A549 (cell line): ENCODE measurements around the gene NCDN. TPM values are rescaled to one million over a fixed set of nuclear protein-coding genes. Genes with fewer than 3 reads are reported as not detected.

ENCODE experiments used
- ATAC-seq, 2 experiments: fragments of 200-7000 bp in 1 of 2; fragments of >200 bp in 1 of 2; cut with Nextera tagmentation in 1 of 2; cut with Tn5 transposase in 1 of 2; 3 replicates each; pipeline versions ENCODE4 v1.8.0 to v1.9.1; 2018 to 2020; ENCODE audit warnings: mild to moderate bottlenecking in 1 of 2, moderate library complexity in 1 of 2
- CTCF ChIA-PET: fragments of 300-600 bp; sonication (Branson Sonifier 250); formaldehyde crosslinking; extraction: SDS; loops from one replicate; lab custom pipeline; 2021; ENCODE audit warnings: antibody characterized with exemption, inconsistent platforms; lab: Yijun Ruan, JAX
- POLR2A ChIA-PET: fragments of 350-600 bp; formaldehyde crosslinking; extraction: SDS; loops from one replicate; lab custom pipeline; 2021; ENCODE audit warnings: antibody characterized with exemption, inconsistent platforms; lab: Yijun Ruan, JAX
- DNase-seq, 2 experiments: peaks; one replicate each; pipeline versions ENCODE4 v3.0.0 to v3.0.0-alpha.2; 2011 to 2016; ENCODE audit warnings: low read depth in 1 of 2, low spot score in 1 of 2
- FAIRE-seq: peaks from 2 replicates; lab custom pipeline; 2011; peaks lifted over from hg19 to GRCh38; lab: Jason Lieb, UNC
- H3K27ac ChIP-seq, 2 experiments: fragments of >200 bp; sonication (Bioruptor Twin); formaldehyde crosslinking; 3 replicates each; pipeline ENCODE4 v1.5.1; 2016 to 2017
- H3K4me1 ChIP-seq: fragments of >200 bp; sonication (Bioruptor Twin); formaldehyde crosslinking; 3 replicates; pipeline ENCODE4 v1.6.1; 2016
- H3K4me2 ChIP-seq: fragments of >200 bp; sonication (Bioruptor Twin); formaldehyde crosslinking; 3 replicates; pipeline ENCODE4 v1.6.1; 2016
- H3K4me3 ChIP-seq: fragments of >200 bp; sonication (Bioruptor Twin); formaldehyde crosslinking; 3 replicates; pipeline ENCODE4 v1.5.1; 2016
- H3K9me3 ChIP-seq: fragments of >200 bp; sonication (Bioruptor Twin); formaldehyde crosslinking; 3 replicates; pipeline ENCODE4 v1.6.1; 2016
- BHLHE40 ChIP-seq: IDR thresholded peaks from 2 replicates; pipeline ENCODE4 v1.6.1; 2012; ENCODE audit warnings: low read depth, low read length, inconsistent platforms
- CBX2 ChIP-seq: fragments of 200-600 bp; sonication (generic); IDR thresholded peaks from 2 replicates; pipeline ENCODE4 v1.6.1; 2016; ENCODE audit warnings: low read depth, mild to moderate bottlenecking, borderline replicate concordance
- CEBPB ChIP-seq, 2 experiments: fragments of >200 bp in 1 of 2; sonication (Bioruptor Twin) in 1 of 2; formaldehyde crosslinking in 1 of 2; IDR thresholded peaks; 2 replicates each; pipeline ENCODE4 v1.6.1; 2012 to 2016
- EHMT2 ChIP-seq: fragments of 200-600 bp; sonication (generic); IDR thresholded peaks from 2 replicates; pipeline ENCODE4 v1.6.1; 2016; ENCODE audit warnings: antibody characterized with exemption, low read depth, mild to moderate bottlenecking, moderate library complexity
- GATA3 ChIP-seq: IDR thresholded peaks from 2 replicates; pipeline ENCODE4 v1.6.1; 2012; ENCODE audit warnings: borderline replicate concordance
- HDAC2 ChIP-seq: fragments of 200-600 bp; sonication (generic); IDR thresholded peaks from 2 replicates; pipeline ENCODE4 v1.6.1; 2016
- HEYL ChIP-seq: fragments of 250-450 bp; sonication (Bioruptor Pico); IDR thresholded peaks from 2 replicates; pipeline ENCODE4 v1.8.0; 2021; ENCODE audit warnings: mild to moderate bottlenecking, moderate library complexity
- HOXB13 ChIP-seq: fragments of 250-450 bp; sonication (Bioruptor Pico); IDR thresholded peaks from 2 replicates; pipeline ENCODE4 v1.5.0; 2020; ENCODE audit warnings: low read depth, mild to moderate bottlenecking, moderate library complexity
- HOXB5 ChIP-seq: fragments of 250-450 bp; sonication (Bioruptor Pico); IDR thresholded peaks from 2 replicates; pipeline ENCODE4 v1.5.0; 2020; ENCODE audit warnings: mild to moderate bottlenecking, moderate library complexity
- MAFK ChIP-seq: fragments of 450-650 bp; IDR thresholded peaks from 2 replicates; pipeline ENCODE4 v1.6.1; 2014; ENCODE audit not compliant: partially characterized antibody
- MAZ ChIP-seq: fragments of 150-350 bp; IDR thresholded peaks from 2 replicates; pipeline ENCODE4 v1.6.1; 2014; ENCODE audit warnings: antibody characterized with exemption, low read depth, low read length, borderline replicate concordance
- MYC ChIP-seq: IDR thresholded peaks from 2 replicates; pipeline ENCODE4 v1.6.1; 2012; ENCODE audit warnings: mild to moderate bottlenecking, inconsistent platforms, low read length, improper control_type of control experiment, borderline replicate concordance
- NR3C1 ChIP-seq: fragments of >200 bp; sonication (Bioruptor Twin); formaldehyde crosslinking; IDR thresholded peaks from 3 replicates; pipeline ENCODE4 v1.6.1; 2017
- RAD21 ChIP-seq, 2 experiments: fragments of >200 bp in 1 of 2; sonication (Bioruptor Twin) in 1 of 2; formaldehyde crosslinking in 1 of 2; IDR thresholded peaks in 1 of 2; conservative IDR thresholded peaks in 1 of 2; 2 replicates in 1 of 2; 3 replicates in 1 of 2; pipeline ENCODE4 v1.6.1; 2012 to 2018; ENCODE audit warnings: inconsistent platforms in 1 of 2
- RARB ChIP-seq: fragments of 250-450 bp; sonication (Bioruptor Pico); IDR thresholded peaks from 2 replicates; pipeline ENCODE4 v1.8.0; 2021; ENCODE audit warnings: mild to moderate bottlenecking, moderate library complexity
- RFX5 ChIP-seq: fragments of 450-650 bp; IDR thresholded peaks from 2 replicates; pipeline ENCODE4 v1.7.1; 2014; ENCODE audit warnings: antibody characterized with exemption, mild to moderate bottlenecking, moderate library complexity
- SMC3 ChIP-seq: fragments of >200 bp; sonication (Bioruptor Twin); formaldehyde crosslinking; IDR thresholded peaks from 3 replicates; pipeline ENCODE4 v1.6.1; 2018; ENCODE audit warnings: inconsistent platforms
- TP53 ChIP-seq: fragments of 250-450 bp; sonication (Bioruptor Pico); IDR thresholded peaks from 2 replicates; pipeline ENCODE4 v1.5.0; 2021; ENCODE audit warnings: mild to moderate bottlenecking, moderate library complexity
- ZSCAN20 ChIP-seq: fragments of 250-450 bp; sonication (Bioruptor Pico); IDR thresholded peaks from 2 replicates; pipeline ENCODE4 v1.8.0; 2022; ENCODE audit warnings: mild to moderate bottlenecking, moderate library complexity
- WGBS: methylation state at CpG from one replicate; pipeline ENCODE4 v1.1.6; 2017; ENCODE audit errors: missing lambda C conversion rate; 5-methylcytosine and 5-hydroxymethylcytosine counted together
- polyA plus RNA-seq, 4 experiments: library from polyadenylated mRNA; depleted of rRNA in 3 of 4; stranded (reverse); fragments of >200 nt; fragmentation: RNase III in 1 of 4; extraction: RNeasy Plus Mini Kit Qiagen cat#74134 plus additional on column Dnase treatment in 1 of 4; gene quantifications; 2 replicates in 3 of 4; 3 replicates in 1 of 4; pipeline ENCODE4 v1.2.3, GENCODE V29; 2011 to 2017
- TF ChIP-seq, protein P1 (sequence below): fragments of 250-450 bp; sonication (Bioruptor Pico); IDR thresholded peaks from 2 replicates; pipeline ENCODE4 v1.5.0; 2020; ENCODE audit warnings: low read depth, mild to moderate bottlenecking, moderate library complexity
- TF ChIP-seq, protein P2 (sequence below): fragments of >200 bp; sonication (Bioruptor Twin); formaldehyde crosslinking; IDR thresholded peaks from 3 replicates; pipeline ENCODE4 v1.6.1; 2016
- TF ChIP-seq, protein P3 (sequence below): fragments of 250-450 bp; sonication (Bioruptor Pico); IDR thresholded peaks from 2 replicates; pipeline ENCODE4 v1.5.0; 2021; ENCODE audit warnings: mild to moderate bottlenecking, moderate library complexity, borderline replicate concordance
- TF ChIP-seq, protein P4 (sequence below): IDR thresholded peaks from 2 replicates; pipeline ENCODE4 v1.6.1; 2012

Gene NCDN
- polyA plus RNA-seq, 2 of the 4 experiments (the other 2 are of a cell fraction), result 7.0 to 16.8 TPM

DNA sequence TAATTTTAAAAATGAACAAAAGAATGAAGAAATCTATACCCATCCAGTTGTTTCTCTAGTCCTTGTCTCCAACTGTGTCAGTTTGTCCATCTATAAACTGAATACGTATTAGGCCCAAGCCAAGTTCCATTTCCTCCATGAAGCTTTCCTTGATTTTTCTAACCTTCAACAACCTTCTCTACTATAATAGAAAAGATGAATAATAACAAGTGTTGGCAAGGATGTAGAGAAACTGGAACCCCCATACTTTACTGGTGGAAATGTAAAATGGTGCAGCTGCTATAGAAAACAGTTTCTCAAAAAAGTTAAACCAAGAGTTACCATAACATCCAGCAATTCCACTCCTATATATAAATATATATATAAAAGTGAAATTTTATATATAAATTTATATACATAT lies 11.0 kb upstream of the NCDN start (continued):
- TF ChIP-seq, protein P1, sequence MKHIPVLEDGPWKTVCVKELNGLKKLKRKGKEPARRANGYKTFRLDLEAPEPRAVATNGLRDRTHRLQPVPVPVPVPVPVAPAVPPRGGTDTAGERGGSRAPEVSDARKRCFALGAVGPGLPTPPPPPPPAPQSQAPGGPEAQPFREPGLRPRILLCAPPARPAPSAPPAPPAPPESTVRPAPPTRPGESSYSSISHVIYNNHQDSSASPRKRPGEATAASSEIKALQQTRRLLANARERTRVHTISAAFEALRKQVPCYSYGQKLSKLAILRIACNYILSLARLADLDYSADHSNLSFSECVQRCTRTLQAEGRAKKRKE (CRISPR knock-in tag), result no peak
- TF ChIP-seq HEYL (CRISPR knock-in tag) (no peak), BHLHE40 (no peak), ZSCAN20 (CRISPR knock-in tag) (no peak), EHMT2 (no peak)

DNA sequence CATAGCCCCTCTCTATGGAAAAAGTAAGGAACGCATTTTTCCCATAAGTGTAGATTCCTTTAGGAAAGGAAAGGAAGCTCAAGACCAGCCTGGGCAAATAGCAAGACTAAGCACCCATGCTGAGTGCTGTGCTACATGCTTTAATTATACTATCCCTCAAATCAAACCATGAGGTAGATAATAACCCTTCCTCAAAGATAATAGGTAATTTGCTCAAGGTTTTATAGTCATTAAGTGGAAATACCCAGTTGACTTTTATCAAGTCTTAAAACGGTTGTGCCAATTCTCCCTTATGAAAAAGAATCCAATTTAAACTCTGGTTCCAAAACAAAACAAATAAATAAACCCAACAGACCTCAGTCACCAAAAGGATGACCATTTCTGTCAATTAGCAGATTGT lies 3.7 kb upstream of the NCDN start:
- TF ChIP-seq EHMT2 (no peak), NR3C1 (no peak), MAFK (no peak), SMC3 (no peak), TP53 (no peak), CBX2 (no peak), HDAC2 (no peak), BHLHE40 (no peak)
- TF ChIP-seq, protein P1 (CRISPR knock-in tag), result no peak
- no peak overlapping the region for H3K4me2 ChIP-seq
- no peak for DNase-seq
- ChIA-PET CTCF (interaction anchor here (1.1 kb wide), 1 partner anchor 11 kb away, joined by 4 read pairs; no protein-coding TSS in a partner anchor), POLR2A (no interaction called here)
- 93% methylated on average over 2 of the region's 2 CpGs for WGBS
- no peak overlapping the region for H3K4me3 ChIP-seq
- no peaks in the 10 kb centered on the region for H3K9me3 ChIP-seq
- ATAC-seq, result no peak
- no peak overlapping the region for H3K27ac ChIP-seq
- no peak for FAIRE-seq
- peaks cover 28% of the 10 kb centered on the region; the same call in 2 of the 3 replicates for H3K4me1 ChIP-seq

DNA sequence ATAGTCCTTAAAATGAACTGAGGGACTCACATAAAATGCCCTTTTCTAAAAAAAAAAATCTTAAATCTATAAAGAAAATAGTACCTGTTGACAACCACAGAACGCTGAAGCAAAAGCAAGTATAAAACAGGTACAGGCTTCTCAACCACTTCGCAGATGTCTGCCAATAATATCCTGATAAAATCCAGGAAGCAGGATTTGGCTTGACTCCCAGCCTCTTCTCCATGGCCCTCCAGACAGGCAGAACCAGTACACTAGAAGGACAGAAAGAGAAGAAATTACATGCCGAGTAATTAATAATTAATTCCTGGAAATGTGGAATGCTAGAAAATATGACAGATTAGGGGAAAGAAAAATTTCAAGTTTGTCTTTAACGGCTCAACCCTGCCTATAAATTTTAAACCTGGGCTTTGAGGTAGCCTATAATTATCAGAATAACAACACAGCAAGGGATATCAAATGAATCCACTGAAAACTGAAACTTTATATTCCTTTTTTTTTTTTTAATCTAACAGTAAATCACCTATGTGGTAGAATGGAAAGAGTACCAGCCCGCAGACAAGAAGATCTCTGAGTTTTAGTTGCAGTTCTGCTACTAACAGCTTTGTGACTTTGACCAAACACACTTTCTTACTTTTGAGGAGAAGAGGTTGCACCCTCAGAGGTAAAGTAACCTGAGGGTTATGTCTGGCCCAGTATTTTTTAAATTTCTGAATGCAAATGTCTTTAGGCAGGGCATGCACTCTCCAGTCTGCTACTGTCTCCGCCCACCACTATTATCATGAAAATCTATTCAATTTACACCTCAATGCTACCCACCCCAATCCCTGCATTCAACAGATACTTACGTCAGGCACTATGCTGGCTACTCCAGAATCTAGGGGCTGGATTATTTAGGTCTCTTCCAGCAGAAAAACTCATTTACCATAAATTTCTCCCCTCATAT lies 3.1 kb upstream of the NCDN start:
- WGBS, result 85% methylated on average over 7 of the region's 7 CpGs

More for the DNA sequence above, 3.1 kb upstream of the NCDN start:
- H3K4me2 ChIP-seq, result peak overlapping the region; percentile 89; the same call in 1 of the 3 replicates
- DNase-seq, result no peak
- H3K9me3 ChIP-seq, result no peaks in the 10 kb centered on the region
- TF ChIP-seq, protein P2, sequence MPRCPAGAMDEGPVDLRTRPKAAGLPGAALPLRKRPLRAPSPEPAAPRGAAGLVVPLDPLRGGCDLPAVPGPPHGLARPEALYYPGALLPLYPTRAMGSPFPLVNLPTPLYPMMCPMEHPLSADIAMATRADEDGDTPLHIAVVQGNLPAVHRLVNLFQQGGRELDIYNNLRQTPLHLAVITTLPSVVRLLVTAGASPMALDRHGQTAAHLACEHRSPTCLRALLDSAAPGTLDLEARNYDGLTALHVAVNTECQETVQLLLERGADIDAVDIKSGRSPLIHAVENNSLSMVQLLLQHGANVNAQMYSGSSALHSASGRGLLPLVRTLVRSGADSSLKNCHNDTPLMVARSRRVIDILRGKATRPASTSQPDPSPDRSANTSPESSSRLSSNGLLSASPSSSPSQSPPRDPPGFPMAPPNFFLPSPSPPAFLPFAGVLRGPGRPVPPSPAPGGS, result no peak
- TF ChIP-seq CBX2 (no peak), HOXB13 (no peak), RAD21 (conservative IDR thresholded peaks at IDR 0.05 in 1 of 2, IDR thresholded peaks at IDR 0.05 in 1 of 2) (no peak), MYC (no peak), RARB (CRISPR knock-in tag) (no peak), RFX5 (no peak), GATA3 (no peak), ZSCAN20 (CRISPR knock-in tag) (no peak), HOXB5 (no peak), CEBPB (IDR thresholded peaks at IDR 0.05) (no peak), MAFK (no peak), MAZ (no peak), SMC3 (no peak)
- TF ChIP-seq, protein P3, sequence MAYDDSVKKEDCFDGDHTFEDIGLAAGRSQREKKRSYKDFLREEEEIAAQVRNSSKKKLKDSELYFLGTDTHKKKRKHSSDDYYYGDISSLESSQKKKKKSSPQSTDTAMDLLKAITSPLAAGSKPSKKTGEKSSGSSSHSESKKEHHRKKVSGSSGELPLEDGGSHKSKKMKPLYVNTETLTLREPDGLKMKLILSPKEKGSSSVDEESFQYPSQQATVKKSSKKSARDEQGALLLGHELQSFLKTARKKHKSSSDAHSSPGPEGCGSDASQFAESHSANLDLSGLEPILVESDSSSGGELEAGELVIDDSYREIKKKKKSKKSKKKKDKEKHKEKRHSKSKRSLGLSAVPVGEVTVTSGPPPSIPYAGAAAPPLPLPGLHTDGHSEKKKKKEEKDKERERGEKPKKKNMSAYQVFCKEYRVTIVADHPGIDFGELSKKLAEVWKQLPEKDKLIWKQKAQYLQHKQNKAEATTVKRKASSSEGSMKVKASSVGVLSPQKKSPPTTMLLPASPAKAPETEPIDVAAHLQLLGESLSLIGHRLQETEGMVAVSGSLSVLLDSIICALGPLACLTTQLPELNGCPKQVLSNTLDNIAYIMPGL, result no peak
- TF ChIP-seq, protein P1 (CRISPR knock-in tag), result no peak
- TF ChIP-seq, protein P4, sequence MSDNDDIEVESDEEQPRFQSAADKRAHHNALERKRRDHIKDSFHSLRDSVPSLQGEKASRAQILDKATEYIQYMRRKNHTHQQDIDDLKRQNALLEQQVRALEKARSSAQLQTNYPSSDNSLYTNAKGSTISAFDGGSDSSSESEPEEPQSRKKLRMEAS, result no peak
- TF ChIP-seq, all 56 proteins: peak for 0
- no peak for FAIRE-seq
- CTCF ChIA-PET, result interaction anchor here (2.4 kb wide), 1 partner anchor 11 kb away, joined by 16 read pairs; no protein-coding TSS in a partner anchor
- POLR2A ChIA-PET, result no interaction called here
- no peak overlapping the region for H3K4me3 ChIP-seq
- peaks cover 32% of the 10 kb centered on the region; the same call in 2 of the 3 replicates for H3K4me1 ChIP-seq
- no peak overlapping the region for H3K27ac ChIP-seq
- no peak for ATAC-seq
